GM19193 (cell line): ENCODE data around the gene ARID5B.

Experiments used
- POLR2A ChIP-seq: IDR thresholded peaks from 4 replicates; pipeline ENCODE4 v1.6.1; 2011; ENCODE audit not compliant: insufficient read depth, insufficient read length; ENCODE audit errors: extremely low read depth

The ARID5B gene

GRCh38 chr10:62081341-62082270 lies 180.1 kb downstream of the ARID5B start:
- TF ChIP-seq POLR2A, result no peak

GRCh38 chr10:62082271-62082656 lies 180.8 kb downstream of the ARID5B start:
- TF ChIP-seq POLR2A, result no peak

GRCh38 chr10:62082729-62083411 lies 181.4 kb downstream of the ARID5B start:
- TF ChIP-seq POLR2A, result no peak

GRCh38 chr10:62083412-62084267 lies 182.1 kb downstream of the ARID5B start:
- no peak for TF ChIP-seq POLR2A

GRCh38 chr10:62084451-62084850 lies 183.0 kb downstream of the ARID5B start:
- TF ChIP-seq POLR2A, result no peak

- no peak for TF ChIP-seq POLR2A
Observed at GRCh38 chr10:62085404-62085803, 183.9 kb downstream of the ARID5B start.

- TF ChIP-seq POLR2A, result no peak
Observed at GRCh38 chr10:62085821-62086220, 184.3 kb downstream of the ARID5B start.

- no peak for TF ChIP-seq POLR2A
Observed at GRCh38 chr10:62087329-62087728, 185.8 kb downstream of the ARID5B start.

GRCh38 chr10:62088786-62089185 lies 187.3 kb downstream of the ARID5B start:
- TF ChIP-seq POLR2A, result no peak

GRCh38 chr10:62092301-62093030 lies 191.0 kb downstream of the ARID5B start:
- no peak for TF ChIP-seq POLR2A

- no peak for TF ChIP-seq POLR2A
Observed at GRCh38 chr10:62093863-62094291, 192.4 kb downstream of the ARID5B start.

- TF ChIP-seq POLR2A, result no peak
Observed at GRCh38 chr10:62095181-62096122, 194.0 kb downstream of the ARID5B start.

- no peak for TF ChIP-seq POLR2A
Observed at GRCh38 chr10:62096256-62096933, 194.9 kb downstream of the ARID5B start.
